OCI-LY7 (cell line): ENCODE data around the gene ACSL3. TPM values are rescaled to one million over a fixed set of nuclear protein-coding genes. Genes with fewer than 3 reads are reported as not detected.

ENCODE experiments used
- BruUV-seq: library from RNA; stranded (reverse); fragments of 400-500 nt; replicated peaks from 2 replicates; lab custom pipeline; 2021; lab: Mats Ljungman, UMichigan
- CTCF ChIA-PET: fragments of 300-600 bp; sonication (Branson Sonifier 250); formaldehyde crosslinking; loops from one replicate; lab custom pipeline; 2022; ENCODE audit warnings: antibody characterized with exemption; ENCODE audit not compliant: unreplicated experiment; lab: Charles Lee
- POLR2A ChIA-PET: fragments of 300-600 bp; sonication (Branson Sonifier 250); formaldehyde crosslinking; loops from one replicate; lab custom pipeline; 2022; ENCODE audit warnings: antibody characterized with exemption; lab: Charles Lee
- DNase-seq: peaks from one replicate; pipeline ENCODE4 v3.0.0-alpha.2; 2015; ENCODE audit warnings: low spot score
- H2AFZ ChIP-seq: fragments of 200-600 bp; sonication (generic), shearing (Covaris generic); 2 replicates; pipeline ENCODE4 v1.6.1; 2014; ENCODE audit warnings: mild to moderate bottlenecking, antibody characterized with exemption, low read length, moderate library complexity
- H3K27ac ChIP-seq: fragments of 200-600 bp; sonication (generic); 2 replicates; pipeline ENCODE4 v1.5.1; 2014; ENCODE audit warnings: mixed run types, low read depth, mild to moderate bottlenecking, moderate library complexity, low read length, inconsistent platforms; ENCODE audit not compliant: poor library complexity, severe bottlenecking
- H3K36me3 ChIP-seq: fragments of 200-600 bp; sonication (generic); 2 replicates; pipeline ENCODE4 v1.6.1; 2014; ENCODE audit warnings: mild to moderate bottlenecking, antibody characterized with exemption, low read length, moderate library complexity, mixed read lengths; ENCODE audit not compliant: insufficient read depth
- H3K4me1 ChIP-seq: fragments of 200-600 bp; sonication (generic); 2 replicates; pipeline ENCODE4 v1.5.1; 2014; ENCODE audit warnings: mild to moderate bottlenecking, low read length; ENCODE audit not compliant: insufficient read depth, poor library complexity, severe bottlenecking
- H3K4me2 ChIP-seq: fragments of 200-600 bp; sonication (generic); 2 replicates; pipeline ENCODE4 v1.6.1; 2014; ENCODE audit warnings: mild to moderate bottlenecking, low read length
- H3K4me3 ChIP-seq: fragments of 200-600 bp; sonication (generic); 2 replicates; pipeline ENCODE4 v1.5.1; 2014; ENCODE audit warnings: mild to moderate bottlenecking, low read depth, low read length; ENCODE audit not compliant: poor library complexity, severe bottlenecking
- H3K79me2 ChIP-seq: fragments of 200-600 bp; sonication (generic); 2 replicates; pipeline ENCODE4 v1.6.1; 2016; ENCODE audit warnings: low read depth, mild to moderate bottlenecking, low read length, moderate library complexity, mixed read lengths; ENCODE audit not compliant: insufficient read depth
- H3K9me2 ChIP-seq: fragments of 200-600 bp; sonication (generic); 2 replicates; pipeline ENCODE4 v1.6.1; 2016; ENCODE audit warnings: mild to moderate bottlenecking, low read length, mixed read lengths; ENCODE audit not compliant: insufficient read depth
- H3K9me3 ChIP-seq: fragments of 200-600 bp; sonication (generic); 2 replicates; pipeline ENCODE4 v1.6.1; 2014; ENCODE audit warnings: mild to moderate bottlenecking, mixed run types, low read length, mixed read lengths
- H4K20me1 ChIP-seq: fragments of 200-600 bp; sonication (generic); 2 replicates; pipeline ENCODE4 v1.6.1; 2014; ENCODE audit warnings: mild to moderate bottlenecking, antibody characterized with exemption, low read length, moderate library complexity, mixed read lengths; ENCODE audit not compliant: insufficient read depth
- EZH2phosphoT487 ChIP-seq: fragments of 200-600 bp; sonication (generic); IDR thresholded peaks from 2 replicates; pipeline ENCODE4 v1.6.1; 2018; ENCODE audit warnings: low read depth, borderline replicate concordance, mild to moderate bottlenecking, mixed run types, antibody characterized with exemption, low read length, moderate library complexity, mixed read lengths
- intact Hi-C: fragments of 100-400 bp; cut with micrococcal nuclease; formaldehyde crosslinking; loops from one replicate; pipeline ENCODE4 v1.10.0; 2022; ENCODE audit not compliant: unreplicated experiment
- total RNA-seq, 2 experiments: library from RNA; depleted of rRNA in 1 of 2; stranded (reverse); fragments of >200 nt in 1 of 2; shearing (Covaris generic) in 1 of 2; gene quantifications; 2 replicates each; pipeline ENCODE4 v1.2.3, GENCODE V29; 2014 to 2022
- TF ChIP-seq, protein P1 (sequence below): fragments of 200-600 bp; sonication (generic); conservative IDR thresholded peaks from 2 replicates; pipeline ENCODE4 v1.5.1; 2014; ENCODE audit warnings: mild to moderate bottlenecking, antibody characterized with exemption, low read length, moderate library complexity, mixed read lengths

Gene ACSL3
- total RNA-seq, 2 experiments from 2014 or later = 62.6 to 83.2 TPM

- Histone ChIP-seq H3K36me3 (no peaks in the 10 kb centered on the region), H3K79me2 (no peaks in the 10 kb centered on the region), H3K4me1 (no peaks in the 10 kb centered on the region), H2AFZ (no peak overlapping the region), H3K9me3 (no peaks in the 10 kb centered on the region), H3K27ac (no peak overlapping the region), H4K20me1 (no peaks in the 10 kb centered on the region), H3K4me2 (no peak overlapping the region), H3K9me2 (no peaks in the 10 kb centered on the region), H3K4me3 (no peak overlapping the region)
- CTCF ChIA-PET = no interaction called here
- BruUV-seq = no TSS peak
- intact Hi-C loops = no loop called here
- no peak for DNase-seq
- TF ChIP-seq, protein P1, sequence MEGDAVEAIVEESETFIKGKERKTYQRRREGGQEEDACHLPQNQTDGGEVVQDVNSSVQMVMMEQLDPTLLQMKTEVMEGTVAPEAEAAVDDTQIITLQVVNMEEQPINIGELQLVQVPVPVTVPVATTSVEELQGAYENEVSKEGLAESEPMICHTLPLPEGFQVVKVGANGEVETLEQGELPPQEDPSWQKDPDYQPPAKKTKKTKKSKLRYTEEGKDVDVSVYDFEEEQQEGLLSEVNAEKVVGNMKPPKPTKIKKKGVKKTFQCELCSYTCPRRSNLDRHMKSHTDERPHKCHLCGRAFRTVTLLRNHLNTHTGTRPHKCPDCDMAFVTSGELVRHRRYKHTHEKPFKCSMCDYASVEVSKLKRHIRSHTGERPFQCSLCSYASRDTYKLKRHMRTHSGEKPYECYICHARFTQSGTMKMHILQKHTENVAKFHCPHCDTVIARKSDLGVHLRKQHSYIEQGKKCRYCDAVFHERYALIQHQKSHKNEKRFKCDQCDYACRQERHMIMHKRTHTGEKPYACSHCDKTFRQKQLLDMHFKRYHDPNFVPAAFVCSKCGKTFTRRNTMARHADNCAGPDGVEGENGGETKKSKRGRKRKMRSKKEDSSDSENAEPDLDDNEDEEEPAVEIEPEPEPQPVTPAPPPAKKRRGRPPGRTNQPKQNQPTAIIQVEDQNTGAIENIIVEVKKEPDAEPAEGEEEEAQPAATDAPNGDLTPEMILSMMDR = no peak
- no peak for TF ChIP-seq EZH2phosphoT487
- POLR2A ChIA-PET = interaction anchor here (1.0 kb wide), 1 partner anchor 60 kb away, joined by 4 read pairs; no protein-coding TSS in a partner anchor
These were observed 47.5 kb upstream of the ACSL3 start for GRCh38 chr2:222813177-222813843.

GRCh38 chr2:222819722-222820333 lies 41.0 kb upstream of the ACSL3 start:
- TF ChIP-seq, protein P1 = no peak
- no peak for TF ChIP-seq EZH2phosphoT487
- Histone ChIP-seq H3K36me3 (no peaks in the 10 kb centered on the region), H2AFZ (no peak overlapping the region), H3K4me2 (no peak overlapping the region), H3K9me2 (no peaks in the 10 kb centered on the region), H3K27ac (no peak overlapping the region), H3K4me1 (no peaks in the 10 kb centered on the region), H3K9me3 (no peaks in the 10 kb centered on the region), H4K20me1 (no peaks in the 10 kb centered on the region), H3K79me2 (no peaks in the 10 kb centered on the region), H3K4me3 (no peak overlapping the region)
- ChIA-PET POLR2A (interaction anchor here (0.9 kb wide), 1 partner anchor 35 kb away, joined by 3 read pairs; no protein-coding TSS in a partner anchor), CTCF (no interaction called here)
- no TSS peak for BruUV-seq
- no peak for DNase-seq
- intact Hi-C loops = no loop called here
